K562 (cell line): ENCODE results near the gene USP15. TPM values are rescaled to one million over a fixed set of nuclear protein-coding genes. Genes with fewer than 3 reads are reported as not detected.

Experiments used
- AFF4 ChIP-seq: sonication (generic); formaldehyde crosslinking; IDR thresholded peaks from 2 replicates; pipeline ENCODE4 v1.8.0; 2023; ENCODE audit warnings: mild to moderate bottlenecking, missing genetic modification reagents
- ETV5 ChIP-seq: sonication (generic); formaldehyde crosslinking; IDR thresholded peaks from 2 replicates; pipeline ENCODE4 v1.4.0; 2020; ENCODE audit warnings: low read depth, mild to moderate bottlenecking, missing genetic modification reagents
- GMEB1 ChIP-seq: fragments of 250-450 bp; sonication (Bioruptor Pico); IDR thresholded peaks from 2 replicates; pipeline ENCODE4 v1.4.0; 2020; ENCODE audit warnings: mild to moderate bottlenecking
- L3MBTL2 ChIP-seq: fragments of 450-650 bp; IDR thresholded peaks from 2 replicates; pipeline ENCODE4 v1.6.1; 2016; ENCODE audit warnings: mild to moderate bottlenecking, moderate library complexity
- MTA1 ChIP-seq: fragments of 450-650 bp; IDR thresholded peaks from 2 replicates; pipeline ENCODE4 v1.6.1; 2017; ENCODE audit warnings: borderline replicate concordance
- NCOA1 ChIP-seq: fragments of 450-650 bp; IDR thresholded peaks from 2 replicates; pipeline ENCODE4 v1.6.1; 2016; ENCODE audit warnings: low read depth
- NCOA4 ChIP-seq: fragments of 450-650 bp; IDR thresholded peaks from 2 replicates; pipeline ENCODE4 v1.6.1; 2018; ENCODE audit warnings: mild to moderate bottlenecking; ENCODE audit not compliant: partially characterized antibody
- NR3C1 ChIP-seq: sonication (generic); formaldehyde crosslinking; IDR thresholded peaks from 2 replicates; pipeline ENCODE4 v1.8.1; 2022; ENCODE audit warnings: missing genetic modification reagents
- ZC3H11A ChIP-seq: IDR thresholded peaks from 2 replicates; pipeline ENCODE4 v1.6.1; 2012; ENCODE audit warnings: low read depth, low read length, improper control_type of control experiment
- ZNF174 ChIP-seq: fragments of 250-450 bp; sonication (Bioruptor Pico); IDR thresholded peaks from 2 replicates; pipeline ENCODE4 v1.4.0; 2020; ENCODE audit warnings: mild to moderate bottlenecking
- ZNF398 ChIP-seq: fragments of 250-450 bp; sonication (Bioruptor Pico); IDR thresholded peaks from 2 replicates; pipeline ENCODE4 v1.8.0; 2021; ENCODE audit warnings: moderate library complexity, mild to moderate bottlenecking, inconsistent platforms
- ZNF507 ChIP-seq: conservative IDR thresholded peaks from 2 replicates; pipeline ENCODE4 v1.6.1; 2017; ENCODE audit warnings: missing genetic modification characterization, missing compliant biosample characterization
- ZNF511 ChIP-seq: sonication (generic); formaldehyde crosslinking; IDR thresholded peaks from 2 replicates; pipeline ENCODE4 v1.8.0; 2022; ENCODE audit warnings: mild to moderate bottlenecking, missing genetic modification reagents
- ZNF609 ChIP-seq: sonication (generic); formaldehyde crosslinking; IDR thresholded peaks from 2 replicates; pipeline ENCODE4 v1.8.1; 2023; ENCODE audit warnings: missing genetic modification reagents, mild to moderate bottlenecking, borderline replicate concordance
- polyA plus RNA-seq, 8 experiments: library from polyadenylated mRNA; depleted of rRNA in 4 of 8; stranded (reverse) in 5 of 8; unstranded in 3 of 8; fragments of >200 nt; fragmentation: Nextera tagmentation in 2 of 8; fragmentation: Illumina TruSeq in 1 of 8; extraction: Ambion mirVana in 2 of 8; extraction: Trizol in 1 of 8; gene quantifications; 2 replicates each; pipeline versions ENCODE4 v1.2.1 to v1.2.3, GENCODE V29; 2011 to 2014; ENCODE audit warnings: inconsistent platforms in 1 of 8, missing spikeins in 1 of 8
- total RNA-seq, 7 experiments: library from RNA; depleted of rRNA in 6 of 7; stranded (reverse); fragments of >200 nt in 6 of 7; fragmentation: Illumina TruSeq in 2 of 7; extraction: Trizol in 2 of 7; gene quantifications; 2 replicates each; pipeline versions ENCODE4 v1.2.1 to v1.2.3, GENCODE V29; 2011 to 2021; ENCODE audit warnings: low replicate concordance in 1 of 7

The USP15 gene
- total and polyA plus RNA-seq, 9 of the 15 experiments (the other 6 are each of a cell fraction or from before 2014, with no cell fraction given) = 140 to 272 (median 182) TPM

GRCh38 chr12:62260733-62261683, 804 bp downstream of the USP15 start (continued):
- TF ChIP-seq ZNF609 (CRISPR knock-in tag) (no peak), NR3C1 (CRISPR knock-in tag) (no peak), ZNF507 (tag) (no peak), ZNF511 (CRISPR knock-in tag) (no peak), NCOA4 (no peak), L3MBTL2 (peak; percentile 58; the same call in 1 of the 2 replicates), GMEB1 (CRISPR knock-in tag) (no peak), NCOA1 (no peak), MTA1 (no peak), ZNF398 (no peak), ZNF174 (CRISPR knock-in tag) (no peak), ETV5 (CRISPR knock-in tag) (peak; percentile 64), AFF4 (CRISPR knock-in tag) (no peak; the same call in 1 of the 2 replicates), ZC3H11A (no peak)
